ENCODE data around the gene EEF2K. TPM values are rescaled to one million over a fixed set of nuclear protein-coding genes. Genes with fewer than 3 reads are reported as not detected.

EEF2K gene
- total and polyA plus RNA-seq, 2 donors (not counting 1 experiment from before 2014, with no cell fraction given) = 11.8 to 28.7 TPM

DNA sequence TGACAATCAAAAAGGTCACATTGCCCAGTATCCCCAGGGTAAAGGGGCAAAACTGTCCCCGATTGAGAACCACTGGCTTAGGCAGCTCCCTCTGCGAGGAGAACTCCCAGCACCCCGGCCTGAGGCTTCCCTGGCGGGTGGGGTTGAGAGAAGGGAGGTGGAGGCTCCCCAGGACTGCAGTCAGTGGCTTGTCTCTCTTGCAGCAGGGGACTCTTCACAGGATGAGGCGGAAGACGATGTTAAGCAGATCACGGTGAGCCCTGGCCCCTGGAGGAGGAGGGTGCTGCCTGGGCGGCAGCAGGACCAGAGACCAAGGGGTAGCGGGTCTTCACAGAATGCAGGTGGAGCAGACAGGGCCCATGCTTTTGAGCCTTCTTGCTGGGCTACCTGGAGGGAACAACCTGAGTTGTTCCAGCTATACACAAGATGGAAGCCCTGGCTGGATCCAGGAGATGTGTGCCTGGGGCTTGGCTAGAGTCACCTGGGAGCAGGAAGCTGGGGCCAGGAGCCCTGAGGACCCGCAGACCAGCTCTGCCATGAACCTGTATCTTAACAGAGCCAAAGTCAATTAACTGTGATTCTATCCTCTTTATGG lies 107.9 kb downstream of the EEF2K start:
- Mint-ChIP-seq H3K27ac (no peak overlapping the region), H3K4me1 (no peaks in the 10 kb centered on the region), H3K27me3 (no peaks in the 10 kb centered on the region), H3K4me3 (no peak overlapping the region), H3K9me3 (ENCODE audit: insufficient read depth) (no peaks in the 10 kb centered on the region)
- Histone ChIP-seq H3K27me3 (replicated peaks in 1 of 4; ENCODE audit: control extremely low read depth in 1 of 4, control insufficient read depth in 3 of 4, insufficient read depth in 4 of 4, low read length in 3 of 4) (no peaks in the 10 kb centered on the region), H3K9me3 (ENCODE audit: control extremely low read depth in 1 of 3, control insufficient read depth in 2 of 3, insufficient read depth in 1 of 3, low read length in 2 of 3) (no peaks in the 10 kb centered on the region), H3K4me2 (replicated peaks; ENCODE audit: low read depth, low read length, poor library complexity, severe bottlenecking) (no peak overlapping the region), H4K20me1 (ENCODE audit: control insufficient read depth, insufficient read depth, low read length, poor library complexity, severe bottlenecking) (no peaks in the 10 kb centered on the region), H3K4me1 (ENCODE audit: control insufficient read depth in 2 of 2, insufficient read depth in 2 of 2, low read length in 2 of 2) (no peaks in the 10 kb centered on the region), H3K4me3 (ENCODE audit: control extremely low read depth in 1 of 5, extremely low read depth in 1 of 5, insufficient read depth in 1 of 5, low read depth in 2 of 5, low read length in 4 of 5) (no peak overlapping the region), H3K79me2 (ENCODE audit: control insufficient read depth, insufficient read depth, low read length) (peaks cover 3% of the 10 kb centered on the region), H3K36me3 (replicated peaks in 1 of 2; ENCODE audit: control extremely low read depth in 1 of 2, control insufficient read depth in 1 of 2, extremely low read depth in 1 of 2, insufficient read depth in 2 of 2, low read length in 1 of 2) (peaks cover 8 to 76% of the 10 kb centered on the region in 2 experiments), H2AFZ (ENCODE audit: insufficient read depth, low read depth, low read length, poor library complexity, severe bottlenecking) (no peak overlapping the region), H3K27ac (ENCODE audit: low read length in 2 of 2) (no peak overlapping the region), H3K9ac (ENCODE audit: low read length) (no peak overlapping the region)
- intact Hi-C loops (cut with micrococcal nuclease) = no loop called here
- WGBS (ENCODE audit: insufficient coverage) = over 99% methylated on average over 9 of the region's 10 CpGs
- POLR2A ChIA-PET = no interaction called here
- no peak for DNase-seq
- CTCF ChIA-PET = no interaction called here
- ATAC-seq (ENCODE audit: low read depth) = no peak
- TF ChIP-seq, protein P1, sequence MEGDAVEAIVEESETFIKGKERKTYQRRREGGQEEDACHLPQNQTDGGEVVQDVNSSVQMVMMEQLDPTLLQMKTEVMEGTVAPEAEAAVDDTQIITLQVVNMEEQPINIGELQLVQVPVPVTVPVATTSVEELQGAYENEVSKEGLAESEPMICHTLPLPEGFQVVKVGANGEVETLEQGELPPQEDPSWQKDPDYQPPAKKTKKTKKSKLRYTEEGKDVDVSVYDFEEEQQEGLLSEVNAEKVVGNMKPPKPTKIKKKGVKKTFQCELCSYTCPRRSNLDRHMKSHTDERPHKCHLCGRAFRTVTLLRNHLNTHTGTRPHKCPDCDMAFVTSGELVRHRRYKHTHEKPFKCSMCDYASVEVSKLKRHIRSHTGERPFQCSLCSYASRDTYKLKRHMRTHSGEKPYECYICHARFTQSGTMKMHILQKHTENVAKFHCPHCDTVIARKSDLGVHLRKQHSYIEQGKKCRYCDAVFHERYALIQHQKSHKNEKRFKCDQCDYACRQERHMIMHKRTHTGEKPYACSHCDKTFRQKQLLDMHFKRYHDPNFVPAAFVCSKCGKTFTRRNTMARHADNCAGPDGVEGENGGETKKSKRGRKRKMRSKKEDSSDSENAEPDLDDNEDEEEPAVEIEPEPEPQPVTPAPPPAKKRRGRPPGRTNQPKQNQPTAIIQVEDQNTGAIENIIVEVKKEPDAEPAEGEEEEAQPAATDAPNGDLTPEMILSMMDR (IDR thresholded peaks at IDR 0.05) = no peak
- no peak for TF ChIP-seq EZH2 (IDR thresholded peaks at IDR 0.05; ENCODE audit: borderline replicate concordance, insufficient read depth, low read depth, low read length, poor library complexity, severe bottlenecking)

DNA sequence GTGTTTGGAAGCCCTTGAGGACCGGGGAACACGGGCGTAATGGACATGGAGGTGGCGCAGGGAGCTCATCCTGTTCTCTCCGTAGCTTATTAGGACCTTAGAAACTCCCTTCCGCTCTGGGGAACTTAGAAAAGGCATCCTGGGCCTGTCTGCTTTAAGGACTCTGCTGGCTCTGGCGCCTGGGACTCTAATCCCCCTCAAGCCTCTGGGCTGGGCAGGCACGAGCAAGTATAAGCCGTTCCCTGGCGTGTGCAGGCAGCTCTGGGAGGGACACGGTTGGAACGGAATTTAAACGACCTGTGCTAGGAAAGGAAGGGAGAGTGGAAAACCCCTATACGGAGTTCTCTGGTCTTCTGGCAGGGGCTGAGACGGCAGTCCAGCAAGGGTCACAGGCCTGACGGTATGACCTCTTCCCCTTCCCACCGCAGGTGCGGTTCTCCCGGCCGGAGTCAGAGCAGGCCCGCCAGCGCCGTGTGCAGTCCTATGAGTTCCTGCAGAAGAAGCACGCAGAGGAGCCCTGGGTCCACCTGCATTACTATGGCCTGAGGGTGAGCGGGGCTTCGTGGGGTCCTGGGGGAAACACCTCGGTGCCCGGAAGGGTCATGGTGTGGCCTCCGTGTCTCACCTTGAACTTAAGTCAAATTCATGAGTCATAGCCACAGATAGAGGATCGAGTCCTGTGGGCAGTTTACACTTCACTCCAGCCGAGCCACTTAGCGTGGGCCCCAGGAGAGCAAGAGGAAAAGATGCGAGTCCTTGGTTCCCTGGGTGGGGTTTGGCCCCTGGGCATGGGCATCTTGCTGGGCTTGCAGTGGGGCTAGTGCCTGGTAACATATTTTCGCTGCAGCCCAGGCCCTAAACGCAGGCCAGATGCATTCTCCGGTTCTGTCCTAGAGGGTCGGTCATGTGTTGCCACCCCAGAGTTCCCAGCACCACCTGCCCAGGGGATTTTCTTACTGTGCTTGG lies 108.9 kb downstream of the EEF2K start:
- no peak overlapping the region for H3K4me3 Mint-ChIP-seq
- TF ChIP-seq, protein P1 (IDR thresholded peaks at IDR 0.05) = no peak
- TF ChIP-seq EZH2 (IDR thresholded peaks at IDR 0.05; ENCODE audit: borderline replicate concordance, insufficient read depth, low read depth, low read length, poor library complexity, severe bottlenecking) = no peak
- 98% methylated on average over 35 of the region's 37 CpGs for WGBS (ENCODE audit: insufficient coverage)
- Histone ChIP-seq H3K9me3 (ENCODE audit: control extremely low read depth in 1 of 3, control insufficient read depth in 2 of 3, insufficient read depth in 1 of 3, low read length in 2 of 3) (no peaks in the 10 kb centered on the region), H3K9ac (ENCODE audit: low read length) (no peak overlapping the region), H3K36me3 (replicated peaks in 1 of 2; ENCODE audit: control extremely low read depth in 1 of 2, control insufficient read depth in 1 of 2, extremely low read depth in 1 of 2, insufficient read depth in 2 of 2, low read length in 1 of 2) (peaks cover 5 to 73% of the 10 kb centered on the region in 2 experiments), H3K27me3 (replicated peaks in 1 of 4; ENCODE audit: control extremely low read depth in 1 of 4, control insufficient read depth in 3 of 4, insufficient read depth in 4 of 4, low read length in 3 of 4) (no peaks in the 10 kb centered on the region), H2AFZ (ENCODE audit: insufficient read depth, low read depth, low read length, poor library complexity, severe bottlenecking) (no peak overlapping the region), H3K79me2 (ENCODE audit: control insufficient read depth, insufficient read depth, low read length) (peaks cover 3% of the 10 kb centered on the region), H4K20me1 (ENCODE audit: control insufficient read depth, insufficient read depth, low read length, poor library complexity, severe bottlenecking) (no peaks in the 10 kb centered on the region), H3K4me3 (ENCODE audit: control extremely low read depth in 1 of 5, extremely low read depth in 1 of 5, insufficient read depth in 1 of 5, low read depth in 2 of 5, low read length in 4 of 5) (no peak overlapping the region), H3K27ac (ENCODE audit: low read length in 2 of 2) (no peak overlapping the region), H3K4me2 (replicated peaks; ENCODE audit: low read depth, low read length, poor library complexity, severe bottlenecking) (no peak overlapping the region), H3K4me1 (ENCODE audit: control insufficient read depth in 2 of 2, insufficient read depth in 2 of 2, low read length in 2 of 2) (no peaks in the 10 kb centered on the region)
- DNase-seq = no peak
- H3K9me3 Mint-ChIP-seq (ENCODE audit: insufficient read depth) = no peaks in the 10 kb centered on the region
- no peak for ATAC-seq (ENCODE audit: low read depth)
- no peaks in the 10 kb centered on the region for H3K4me1 Mint-ChIP-seq
- H3K27me3 Mint-ChIP-seq = no peaks in the 10 kb centered on the region
- no peak overlapping the region for H3K27ac Mint-ChIP-seq
- intact Hi-C loops (cut with micrococcal nuclease) = no loop called here
- POLR2A ChIA-PET = no interaction called here
- CTCF ChIA-PET = no interaction called here
